A673 (cell line): ENCODE results near the gene CIB2. TPM values are rescaled to one million over a fixed set of nuclear protein-coding genes. Genes with fewer than 3 reads are reported as not detected.

Experiments
- BruUV-seq: library from RNA; stranded (reverse); fragments of 400-500 nt; replicated peaks from 2 replicates; lab custom pipeline; 2021; lab: Mats Ljungman, UMichigan
- CTCF ChIA-PET: fragments of 300-600 bp; sonication (Branson Sonifier 250); formaldehyde crosslinking; loops from one replicate; lab custom pipeline; 2022; ENCODE audit warnings: antibody characterized with exemption; lab: Charles Lee
- POLR2A ChIA-PET: fragments of 300-600 bp; sonication (Branson Sonifier 250); formaldehyde crosslinking; loops from one replicate; lab custom pipeline; 2022; ENCODE audit warnings: antibody characterized with exemption; ENCODE audit not compliant: low non-redundant PET; lab: Charles Lee
- DNase-seq: peaks from one replicate; pipeline ENCODE4 v3.0.0-alpha.2; 2015; ENCODE audit warnings: low spot score
- H3K27ac ChIP-seq: fragments of 200-600 bp; sonication (generic); 2 replicates; pipeline ENCODE4 v1.5.1; 2016; ENCODE audit warnings: mixed run types, low read depth, mild to moderate bottlenecking, mixed read lengths, antibody characterized with exemption, low read length; ENCODE audit not compliant: poor library complexity, severe bottlenecking
- H3K27me3 ChIP-seq: fragments of 200-600 bp; sonication (generic); replicated peaks from 2 replicates; pipeline ENCODE4 v1.6.1; 2017; ENCODE audit warnings: mixed run types, low read depth, mild to moderate bottlenecking, mixed read lengths, antibody characterized with exemption, low read length; ENCODE audit not compliant: insufficient read depth, poor library complexity
- H3K36me3 ChIP-seq: fragments of 200-600 bp; sonication (generic); 2 replicates; pipeline ENCODE4 v1.6.1; 2016; ENCODE audit warnings: mixed run types, mild to moderate bottlenecking, mixed read lengths, antibody characterized with exemption, low read length; ENCODE audit not compliant: insufficient read depth, poor library complexity, severe bottlenecking
- H3K4me1 ChIP-seq: fragments of 200-600 bp; sonication (generic); 2 replicates; pipeline ENCODE4 v1.6.1; 2017; ENCODE audit warnings: mixed run types, mild to moderate bottlenecking, mixed read lengths, antibody characterized with exemption, low read length; ENCODE audit not compliant: insufficient read depth, poor library complexity, severe bottlenecking
- H3K4me3 ChIP-seq: fragments of 200-600 bp; sonication (generic); 2 replicates; pipeline ENCODE4 v1.5.1; 2016; ENCODE audit warnings: low read depth, mixed run types, mild to moderate bottlenecking, mixed read lengths, low read length; ENCODE audit not compliant: poor library complexity, severe bottlenecking
- H3K9me3 ChIP-seq: fragments of 200-600 bp; sonication (generic); 2 replicates; pipeline ENCODE4 v1.6.1; 2016; ENCODE audit warnings: mixed run types, low read depth, mild to moderate bottlenecking, mixed read lengths, antibody characterized with exemption, low read length; ENCODE audit not compliant: poor library complexity, severe bottlenecking
- CTCF ChIP-seq: fragments of 300-800, 200-600 bp; sonication (generic); conservative IDR thresholded peaks from 2 replicates; pipeline ENCODE4 v1.5.1; 2017; ENCODE audit warnings: low read depth, mild to moderate bottlenecking, antibody characterized with exemption, low read length, moderate library complexity, mixed read lengths
- EZH2 ChIP-seq: fragments of 200-600 bp; sonication (generic); IDR thresholded peaks from 2 replicates; pipeline ENCODE4 v1.6.1; 2017; ENCODE audit warnings: borderline replicate concordance, low read depth, mild to moderate bottlenecking, mixed read lengths, antibody characterized with exemption, low read length; ENCODE audit not compliant: poor library complexity, severe bottlenecking
- intact Hi-C: fragments of 100-400 bp; cut with micrococcal nuclease; formaldehyde crosslinking; loops from one replicate; pipeline ENCODE4 v1.10.0; 2022; ENCODE audit not compliant: unreplicated experiment
- total RNA-seq: library from RNA; stranded (reverse); gene quantifications from 2 replicates; pipeline ENCODE4 v1.2.3, GENCODE V29; 2021

Gene CIB2
- total RNA-seq, 1 experiment from 2014 or later, result 2.1 TPM

DNA sequence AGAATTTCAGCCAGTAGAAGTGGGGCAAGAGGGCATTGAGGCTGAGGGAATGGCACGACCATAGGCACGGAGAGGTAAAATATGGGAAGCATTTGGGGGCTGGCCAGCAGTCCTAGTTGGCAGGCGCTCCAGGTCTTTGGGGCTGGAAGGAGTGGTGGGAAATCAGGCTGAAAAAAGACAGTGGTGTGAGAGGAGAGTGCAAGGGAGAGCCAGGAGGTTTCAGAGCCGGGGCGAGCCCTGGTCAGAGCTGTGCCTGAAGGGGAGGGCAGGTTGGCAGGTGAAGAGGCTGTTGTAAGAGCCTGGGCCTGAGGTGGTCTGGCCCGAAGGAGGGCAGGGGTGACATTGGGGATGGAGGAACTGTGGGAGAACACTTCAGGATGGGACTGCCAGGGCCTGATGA is 16.3 kb upstream of the CIB2 start:
- Histone ChIP-seq H3K27me3 (no peaks in the 10 kb centered on the region), H3K4me3 (no peak overlapping the region), H3K9me3 (no peaks in the 10 kb centered on the region), H3K36me3 (no peaks in the 10 kb centered on the region), H3K27ac (no peak overlapping the region), H3K4me1 (peaks cover 12% of the 10 kb centered on the region)
- BruUV-seq, result no TSS peak
- CTCF ChIA-PET, result no interaction called here
- no peak for TF ChIP-seq EZH2
- TF ChIP-seq CTCF, result no peak
- intact Hi-C loops, result no loop called here
- DNase-seq, result no peak
- POLR2A ChIA-PET, result no interaction called here

- H3K4me3 ChIP-seq, result no peak overlapping the region
- no peak for DNase-seq
- H3K9me3 ChIP-seq, result no peaks in the 10 kb centered on the region
- POLR2A ChIA-PET, result no interaction called here
- CTCF ChIA-PET, result no interaction called here
- no peaks in the 10 kb centered on the region for H3K36me3 ChIP-seq
- BruUV-seq, result no TSS peak
- TF ChIP-seq EZH2 (no peak), CTCF (no peak)
- intact Hi-C loops, result no loop called here
- H3K27ac ChIP-seq, result no peak overlapping the region
- H3K27me3 ChIP-seq, result no peaks in the 10 kb centered on the region
- H3K4me1 ChIP-seq, result peaks cover 12% of the 10 kb centered on the region
These were observed 15.3 kb upstream of the CIB2 start for GRCh38 chr15:78146425-78147154.

DNA sequence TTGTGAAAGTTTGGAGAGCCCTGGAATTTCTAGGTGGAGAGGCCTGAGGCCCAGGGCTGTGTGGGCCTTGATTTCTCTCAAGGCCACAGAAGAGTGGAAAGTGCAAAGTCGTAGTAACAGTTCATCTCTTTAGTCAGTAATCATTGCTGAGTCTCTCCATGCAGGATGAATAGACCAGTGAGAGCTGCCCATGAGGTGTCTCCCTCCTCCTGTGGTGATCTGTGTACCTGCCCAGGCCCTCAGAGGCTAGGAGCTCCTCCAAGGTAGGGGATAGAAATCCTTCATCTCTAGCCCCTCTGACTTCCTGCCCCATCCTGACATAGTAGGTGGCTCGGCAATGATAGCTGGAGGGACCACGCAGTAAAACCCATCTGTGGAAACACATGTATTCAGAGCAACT is 11.1 kb upstream of the CIB2 start:
- Histone ChIP-seq H3K36me3 (no peaks in the 10 kb centered on the region), H3K27ac (no peak overlapping the region), H3K27me3 (no peaks in the 10 kb centered on the region), H3K4me1 (no peaks in the 10 kb centered on the region), H3K4me3 (no peak overlapping the region), H3K9me3 (no peaks in the 10 kb centered on the region)
- TF ChIP-seq EZH2 (no peak), CTCF (no peak)
- no peak for DNase-seq
- intact Hi-C loops, result no loop called here
- CTCF ChIA-PET, result no interaction called here
- POLR2A ChIA-PET, result no interaction called here
- no TSS peak for BruUV-seq
